Stimulated activated CD4-positive, alpha-beta T cell treated with anti-CD3 and anti-CD28 coated beads, Interleukin-1b, Interleukin-23, amount 100 ng/mL, for 24 hours (primary cell): ENCODE data around the gene PRR29.
"Not testable (repeated sequence)": the region's sequence is repeated elsewhere in the genome, so short reads cannot be mapped to it uniquely, and the experiment has no call there.

ENCODE experiments used
- DNase-seq, 4 experiments: peaks; one replicate each; pipeline ENCODE4 v3.0.0-alpha.2; 2020; ENCODE audit warnings: low read depth in 4 of 4, low spot score in 1 of 4

PRR29 gene

DNA sequence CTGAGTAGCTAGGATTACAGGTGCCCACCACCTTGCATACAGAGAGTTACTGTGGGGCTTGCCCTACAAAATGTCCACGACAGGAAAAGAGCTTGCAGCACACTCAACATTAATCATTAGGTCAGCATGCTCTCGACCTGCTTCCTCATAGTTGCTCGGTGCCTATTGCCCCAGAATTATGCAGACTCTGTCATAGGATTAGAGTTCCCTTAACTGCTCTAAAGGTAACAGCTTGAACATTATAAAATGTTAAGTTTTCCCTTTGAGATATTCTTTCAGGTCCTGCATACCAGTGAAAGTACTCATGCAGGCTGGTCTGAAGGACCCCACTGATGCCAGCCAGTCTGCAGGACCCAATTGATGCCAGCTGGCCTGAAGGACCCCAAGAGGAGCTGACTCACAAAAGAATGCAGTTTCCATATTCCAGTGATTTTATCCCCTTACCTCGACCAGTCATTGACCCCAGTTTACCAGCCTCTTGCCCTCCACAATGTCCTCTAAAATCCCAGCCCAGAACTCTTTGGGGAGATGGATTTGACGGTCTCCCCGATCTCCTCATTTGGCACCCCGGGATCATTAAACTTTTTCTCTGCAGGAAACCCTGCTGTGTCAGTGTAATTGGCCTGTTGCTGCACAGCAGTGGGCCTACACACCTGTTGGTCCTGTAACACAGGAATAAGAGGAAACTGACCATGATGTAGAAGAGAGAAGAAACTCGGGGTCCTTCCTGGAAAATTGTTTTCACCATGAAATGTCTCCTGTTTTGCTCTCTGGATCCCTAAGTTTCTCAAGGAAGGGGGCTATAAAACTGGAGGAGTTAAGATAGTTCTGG, 11.6 kb downstream of the PRR29 start:
- no peak for DNase-seq

DNA sequence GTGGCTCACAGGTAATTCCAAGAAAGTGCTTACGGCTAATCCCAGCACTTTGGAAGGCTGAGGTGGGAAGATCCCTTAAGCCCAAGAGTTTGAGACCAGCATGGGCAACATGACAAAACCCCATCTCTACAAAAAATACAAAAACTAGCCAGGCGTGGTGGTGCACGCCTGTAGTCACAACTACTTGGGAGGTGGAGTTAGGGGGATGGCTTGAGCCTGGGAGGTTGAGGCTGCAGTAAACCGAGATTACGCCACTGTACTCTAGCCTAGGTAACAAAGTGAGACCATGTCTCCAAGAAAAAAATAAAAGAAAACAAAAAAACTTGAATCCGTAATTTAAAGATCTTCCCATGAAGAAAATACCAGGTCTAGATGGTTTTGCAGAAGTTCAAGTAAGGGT, 17.3 kb downstream of the PRR29 start:
- DNase-seq: no peak

DNA sequence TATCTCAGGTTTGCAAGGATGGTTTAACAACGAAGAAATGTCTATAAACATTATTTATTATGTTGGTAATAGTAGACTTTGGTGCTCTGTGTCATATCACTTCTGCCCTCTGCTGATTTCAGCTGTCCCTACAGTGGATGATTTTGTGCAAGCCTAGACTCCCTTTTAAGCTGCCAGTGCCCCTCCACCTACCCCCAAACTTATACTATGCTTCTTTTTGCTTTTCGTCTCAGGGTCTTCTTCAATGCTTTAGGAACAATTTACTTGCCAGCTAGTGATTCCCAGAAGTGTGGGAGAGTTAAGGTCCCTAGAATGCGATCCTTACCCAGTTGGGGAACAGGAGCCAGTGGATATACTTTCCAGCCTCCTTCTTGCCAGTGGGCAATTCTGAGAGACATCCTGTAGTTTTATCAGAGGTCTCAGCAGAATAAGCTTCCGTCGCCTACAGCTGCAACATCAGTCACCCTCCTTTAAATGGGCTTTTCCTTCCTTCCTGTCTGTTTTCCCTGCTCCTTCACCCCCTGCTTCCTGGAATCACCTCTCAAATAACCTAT, 18.2 kb downstream of the PRR29 start:
- DNase-seq: no peak

DNA sequence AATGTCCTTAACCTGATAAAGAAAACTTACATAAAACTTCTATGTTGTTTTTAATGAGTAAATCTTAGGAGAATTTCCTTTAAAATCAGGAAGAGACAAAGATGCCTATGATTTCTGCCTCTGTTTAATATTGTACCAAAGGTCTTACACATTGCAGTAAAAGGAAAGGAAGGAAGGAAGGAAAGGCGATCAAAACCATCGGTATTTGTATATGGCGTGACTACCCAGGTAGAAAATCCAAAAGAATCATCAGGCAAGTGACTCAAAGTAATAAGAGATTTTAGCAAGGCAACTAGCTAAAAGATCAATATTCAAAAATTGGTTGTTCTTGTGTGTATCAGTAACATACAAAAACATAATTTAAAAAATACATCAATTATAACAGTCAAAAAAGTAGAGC, 18.8 kb downstream of the PRR29 start:
- no peak for DNase-seq

DNA sequence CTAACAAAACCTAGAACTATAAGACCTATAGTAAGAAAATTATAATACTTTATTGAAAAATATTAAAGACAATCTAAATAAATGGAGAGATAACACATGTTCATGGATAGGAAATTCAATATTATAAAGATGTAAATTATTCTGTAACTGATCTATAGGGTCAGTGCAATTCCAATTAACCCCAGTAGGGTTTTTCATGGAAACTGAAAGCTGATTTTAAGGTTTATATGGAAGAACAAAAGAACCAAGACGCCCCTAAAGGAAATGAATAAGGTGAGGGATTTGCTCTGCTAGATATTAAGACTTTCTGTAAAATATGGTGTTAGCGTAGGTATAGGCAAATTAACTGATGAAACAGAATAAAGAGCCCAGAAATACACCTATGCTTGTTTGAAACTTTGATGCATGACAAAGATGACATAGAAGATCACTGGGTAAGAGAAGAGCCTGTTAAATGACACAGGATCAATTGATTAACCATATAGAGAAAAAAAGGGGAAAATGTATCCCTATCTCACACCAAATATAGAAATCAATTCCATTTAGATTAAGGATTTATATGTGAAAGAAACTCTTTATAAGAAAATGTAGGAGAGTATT, 19.3 kb downstream of the PRR29 start:
- no peak for DNase-seq

DNA sequence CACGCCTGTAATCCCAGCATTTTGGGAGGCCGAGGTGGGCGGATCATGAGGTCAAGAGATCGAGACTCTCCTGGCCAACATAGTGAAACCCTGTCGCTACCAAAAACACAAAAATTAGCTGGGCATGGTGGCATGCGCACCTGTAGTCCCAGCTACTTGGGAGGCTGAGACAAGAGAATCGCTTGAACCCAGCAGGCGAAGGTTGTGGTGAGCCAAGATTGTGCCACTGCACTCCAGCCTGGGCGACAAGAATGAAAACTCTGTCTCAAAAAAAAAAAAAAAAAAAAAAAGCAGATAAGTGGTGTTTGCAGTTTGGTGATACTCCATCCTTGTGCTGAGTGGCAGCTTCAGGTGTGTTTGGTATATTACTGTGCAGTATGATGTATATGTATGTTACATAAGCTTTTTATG, 21.4 kb downstream of the PRR29 start:
- DNase-seq: not testable (repeated sequence)

DNA sequence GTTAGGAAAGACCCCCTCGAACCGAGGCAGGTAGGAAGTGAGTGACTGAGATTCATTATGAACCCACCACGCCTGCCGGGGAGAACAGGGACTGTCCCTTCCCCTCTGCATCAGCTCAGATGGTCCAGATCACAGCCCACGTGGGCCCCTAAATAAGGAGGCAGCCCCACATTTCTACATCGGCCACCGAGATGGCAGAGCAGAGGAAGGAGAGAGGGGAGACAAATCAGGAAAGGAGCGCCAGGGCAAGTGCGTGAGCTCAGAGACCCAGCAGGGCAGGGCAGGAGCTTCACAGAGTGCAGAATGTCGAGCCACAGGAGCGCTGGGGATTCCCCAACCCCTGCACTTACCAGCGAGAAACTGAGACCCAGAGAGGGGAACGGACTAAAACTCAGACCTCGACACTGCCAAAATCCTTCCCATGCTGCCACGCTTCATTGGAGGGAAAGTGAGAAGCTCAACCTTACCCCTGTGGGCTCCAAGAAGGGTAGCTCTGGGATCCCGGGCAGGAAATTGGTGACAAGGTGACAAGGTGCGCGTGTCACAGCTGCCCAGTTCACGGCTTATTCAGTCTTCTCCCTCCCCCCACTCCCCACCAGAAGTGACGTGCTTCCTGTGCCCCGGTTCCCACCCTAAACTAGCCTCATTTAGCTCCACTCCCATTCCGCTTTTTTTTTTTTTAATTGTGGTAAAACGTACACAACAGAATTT, 22.1 kb downstream of the PRR29 start, which contains the start of gene ICAM2:
ICAM2 (minus strand) TSS at position 578 of the 711 bp plus-strand sequence. CDS start 13,942 bp downstream, outside the sequence.
- peak; percentile 61 to 78 (median 66) for DNase-seq

DNA sequence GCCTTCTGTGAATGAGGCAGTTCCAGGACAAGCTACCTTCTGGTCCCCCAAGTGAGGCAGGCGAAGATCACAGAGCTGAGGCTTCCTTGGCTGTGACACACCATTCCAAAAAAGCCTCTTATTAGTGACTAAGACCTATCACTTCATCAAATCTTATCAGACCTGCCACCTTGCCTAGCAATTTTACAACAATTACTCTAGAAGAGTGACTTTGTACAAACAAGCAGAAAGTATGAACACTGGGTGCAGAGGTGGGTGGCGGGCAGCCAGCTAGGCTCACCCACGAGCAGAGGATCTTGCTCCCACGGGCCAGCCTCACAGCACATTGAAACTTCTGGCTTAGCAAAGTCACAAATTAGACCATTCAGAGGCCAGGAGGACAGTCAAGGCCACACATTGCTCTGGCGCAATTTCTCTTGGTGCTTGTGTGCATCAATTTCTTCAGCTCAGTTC, 24.5 kb downstream of the PRR29 start:
- no peak for DNase-seq

DNA sequence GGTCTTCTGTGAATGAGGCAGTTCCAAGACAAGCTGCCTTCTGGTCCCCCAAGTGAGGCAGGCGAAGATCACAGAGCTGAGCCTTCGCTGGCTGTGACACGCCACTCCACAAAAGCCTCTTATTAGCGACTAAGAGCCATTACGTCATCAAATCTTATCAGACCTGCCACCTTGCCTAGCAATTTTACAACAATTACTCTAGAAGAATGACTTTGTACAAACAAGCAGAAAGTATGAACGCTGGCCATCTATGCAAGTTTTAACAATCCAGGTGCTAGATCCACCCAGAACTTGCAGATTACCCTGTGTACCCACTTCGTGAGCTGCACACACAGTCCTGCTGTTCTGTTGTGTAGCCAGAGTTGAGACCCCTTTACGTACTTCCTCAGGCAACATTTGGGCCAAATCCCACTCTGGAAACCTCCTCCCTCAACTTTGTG, 26.1 kb downstream of the PRR29 start:
- DNase-seq: no peak

DNA sequence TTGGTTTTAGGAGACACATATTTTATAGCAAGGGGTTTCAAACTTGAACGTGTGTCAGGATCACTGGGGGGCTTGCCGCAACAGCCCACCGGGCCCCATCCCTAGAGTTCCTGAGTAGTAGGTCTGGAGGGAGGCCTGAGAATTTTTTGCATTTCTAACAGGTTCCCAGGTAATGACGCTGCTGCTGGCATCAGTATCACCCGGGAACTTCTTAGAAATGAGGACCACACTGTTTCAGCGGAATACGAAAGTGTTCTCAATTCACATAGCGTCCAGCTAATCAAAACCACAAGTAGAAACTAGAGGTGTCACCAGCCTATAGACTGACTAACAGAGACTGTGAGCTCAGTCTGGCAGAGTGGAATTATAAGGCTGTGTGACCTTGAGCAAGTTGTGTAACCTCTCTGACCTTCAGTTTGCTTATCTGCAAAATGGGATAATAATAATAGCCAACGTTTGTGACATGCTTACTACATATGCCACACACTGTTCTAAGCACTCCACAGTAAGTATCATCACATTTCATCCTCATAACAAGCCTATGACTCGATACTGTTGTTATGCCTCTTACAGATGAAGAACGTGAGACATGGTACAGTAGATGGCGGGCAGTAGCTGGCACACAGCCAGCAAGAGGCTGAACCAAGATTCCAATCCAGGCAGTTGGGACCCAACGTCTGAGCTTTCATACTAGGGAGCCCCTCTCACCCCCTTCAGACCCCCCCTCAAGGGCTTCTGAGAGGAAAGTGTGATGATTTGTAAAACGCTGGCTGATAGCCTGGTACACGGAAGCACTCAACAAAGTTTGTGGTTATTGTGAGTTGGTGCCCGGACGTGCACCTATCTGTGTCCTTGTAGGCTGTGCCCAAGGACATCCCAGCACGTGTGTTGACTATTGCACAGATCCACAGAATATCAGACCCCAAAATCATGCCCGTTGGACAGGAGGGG, 26.9 kb downstream of the PRR29 start:
- DNase-seq: peak in 1 of 4 experiments; percentile 26

DNA sequence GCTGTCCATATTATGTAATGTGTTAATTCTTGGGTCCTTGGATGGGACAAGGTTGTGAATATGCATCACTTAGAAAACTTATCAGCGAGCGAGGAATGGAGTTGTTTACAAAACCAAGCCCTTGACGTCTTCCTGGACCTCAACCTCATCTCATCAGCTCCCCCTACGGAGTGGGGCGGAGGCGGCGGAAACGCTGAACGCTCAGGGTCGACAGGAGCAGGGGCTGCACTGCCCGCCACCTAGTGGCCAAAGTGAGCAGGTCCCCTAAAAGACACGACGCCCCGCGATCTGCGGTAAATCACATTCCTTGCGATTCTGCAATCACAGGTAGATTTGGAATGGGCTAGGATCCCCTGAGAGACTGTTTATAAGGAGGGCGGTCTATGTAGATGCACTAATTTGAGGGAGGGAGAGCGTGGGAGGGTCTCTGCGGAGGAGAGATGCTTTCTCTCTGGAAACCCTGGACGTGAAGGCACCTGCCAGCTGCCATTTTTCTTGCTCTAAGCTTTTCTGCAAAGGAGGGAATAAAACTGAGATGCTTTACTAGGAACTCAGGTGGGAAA, 27.7 kb downstream of the PRR29 start:
- peak; percentile 66 to 83 (median 76) for DNase-seq

DNA sequence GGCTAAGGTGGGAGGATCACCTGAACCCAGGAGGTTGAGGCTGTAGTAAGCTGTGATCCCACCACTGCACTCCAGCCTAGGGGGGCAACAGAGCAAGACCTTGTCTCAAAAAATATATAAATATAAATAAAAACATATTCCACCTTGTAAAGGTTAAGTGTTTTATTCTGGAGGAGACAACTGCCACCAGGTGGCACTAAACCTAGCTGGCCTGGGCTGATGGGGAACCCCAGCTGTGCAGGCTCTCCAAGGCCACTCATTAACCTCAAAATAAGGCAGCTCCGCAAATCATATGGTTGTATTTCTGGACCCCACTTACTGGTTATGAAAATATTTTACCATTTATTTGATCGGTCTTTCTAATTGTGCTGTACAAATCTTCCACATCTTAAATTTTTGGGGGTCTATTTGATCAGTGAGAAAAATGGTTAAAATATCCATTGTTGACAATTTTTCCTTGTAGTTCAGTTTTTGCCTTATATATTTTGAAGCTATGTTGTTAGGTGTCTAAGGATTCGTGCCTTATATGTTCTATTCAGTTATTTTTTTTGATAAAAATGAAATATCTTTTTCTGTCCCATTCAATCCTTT, 30.8 kb downstream of the PRR29 start:
- peak; percentile 44 to 59 (median 49) for DNase-seq

DNA sequence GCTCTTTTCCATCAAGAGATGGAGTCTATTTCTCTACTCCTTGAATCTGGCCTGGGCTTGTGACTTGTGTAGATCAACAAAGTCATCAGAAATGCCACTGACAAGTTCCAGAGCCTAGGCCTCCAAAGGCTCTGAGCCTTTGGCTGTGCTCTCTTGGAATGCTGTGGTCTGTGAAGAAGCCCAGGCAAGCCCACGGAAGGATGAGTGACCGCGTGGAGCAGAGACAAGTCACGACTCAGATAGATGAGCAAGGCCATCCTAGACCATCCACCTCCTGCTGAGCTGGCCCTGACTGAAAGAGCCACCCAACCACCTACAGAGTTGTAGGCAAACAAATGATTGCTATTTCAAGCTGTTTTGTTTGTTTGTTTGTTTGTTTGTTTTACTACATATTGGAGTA, 33.9 kb downstream of the PRR29 start:
- DNase-seq: no peak

DNA sequence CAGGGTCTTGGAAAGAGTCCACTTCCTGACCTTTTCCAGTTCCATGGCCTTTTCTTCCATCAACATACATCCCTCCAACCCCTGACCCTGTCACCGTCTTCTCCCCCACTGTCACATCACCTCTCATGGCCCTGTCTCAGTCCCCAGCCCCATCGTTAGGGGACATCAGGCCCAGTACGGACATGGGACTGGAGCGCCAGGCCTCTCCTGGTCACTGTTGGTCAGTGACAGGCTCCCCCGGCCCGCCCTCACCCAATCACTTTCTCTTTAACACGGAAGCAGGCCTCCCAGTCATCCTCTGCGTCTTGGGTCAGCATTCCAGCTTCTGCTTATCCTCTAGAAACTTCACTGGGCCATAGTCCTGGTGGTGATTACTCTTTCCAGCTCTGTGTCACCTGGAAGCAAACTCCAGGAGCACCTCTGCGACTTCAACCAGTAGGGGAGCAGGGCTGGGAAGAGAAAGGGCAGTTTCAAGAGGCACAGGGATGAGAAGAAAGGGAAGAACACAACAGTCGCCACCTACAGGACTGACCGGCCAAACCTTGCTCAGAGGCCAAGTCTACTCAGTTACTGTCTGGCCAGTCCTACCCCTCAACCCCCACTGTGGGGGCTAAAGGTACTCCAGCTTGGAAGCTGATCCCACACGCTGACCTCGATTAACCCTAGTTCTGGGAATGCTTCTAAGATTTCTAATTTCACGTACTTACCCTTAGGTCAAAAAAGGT, 38.2 kb downstream of the PRR29 start:
- no peak for DNase-seq

DNA sequence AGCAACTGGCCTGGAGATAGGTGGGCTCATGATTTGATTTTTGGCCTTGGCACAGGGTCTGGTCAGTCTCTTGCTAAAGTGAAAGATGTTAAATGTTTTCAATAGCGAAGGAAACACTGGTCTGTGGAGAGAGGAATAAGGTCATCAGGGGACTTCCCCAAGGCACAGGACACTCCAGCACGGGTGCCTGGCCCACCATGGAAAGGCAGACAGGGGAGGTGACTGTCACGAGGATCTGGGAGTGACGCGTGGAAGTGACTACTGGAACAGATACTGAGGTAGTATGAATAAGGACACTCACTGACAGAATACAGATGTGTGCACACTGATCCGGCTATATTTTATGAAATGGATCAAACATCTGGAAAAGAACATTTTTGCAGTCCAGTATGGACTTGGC, 39.0 kb downstream of the PRR29 start:
- no peak for DNase-seq

DNA sequence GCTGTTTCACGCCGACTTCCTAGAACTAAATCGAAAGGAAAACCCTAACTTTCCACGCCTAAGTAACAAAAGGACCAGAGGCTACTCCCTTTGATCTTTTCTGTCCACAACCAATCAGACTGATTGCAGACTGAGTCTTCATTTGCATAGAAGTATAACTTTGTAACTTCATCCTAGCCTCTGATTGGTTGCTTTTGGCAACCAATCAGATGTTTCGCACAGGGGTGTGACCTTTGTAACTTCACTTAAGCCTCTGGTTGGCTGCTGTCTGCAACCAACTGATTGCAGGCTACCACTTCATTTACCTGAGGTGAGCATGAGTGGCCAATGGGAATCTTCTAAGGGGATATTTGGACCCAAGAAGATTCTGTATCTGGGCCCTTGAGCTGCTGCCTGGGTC, 39.7 kb downstream of the PRR29 start:
- DNase-seq: no peak

DNA sequence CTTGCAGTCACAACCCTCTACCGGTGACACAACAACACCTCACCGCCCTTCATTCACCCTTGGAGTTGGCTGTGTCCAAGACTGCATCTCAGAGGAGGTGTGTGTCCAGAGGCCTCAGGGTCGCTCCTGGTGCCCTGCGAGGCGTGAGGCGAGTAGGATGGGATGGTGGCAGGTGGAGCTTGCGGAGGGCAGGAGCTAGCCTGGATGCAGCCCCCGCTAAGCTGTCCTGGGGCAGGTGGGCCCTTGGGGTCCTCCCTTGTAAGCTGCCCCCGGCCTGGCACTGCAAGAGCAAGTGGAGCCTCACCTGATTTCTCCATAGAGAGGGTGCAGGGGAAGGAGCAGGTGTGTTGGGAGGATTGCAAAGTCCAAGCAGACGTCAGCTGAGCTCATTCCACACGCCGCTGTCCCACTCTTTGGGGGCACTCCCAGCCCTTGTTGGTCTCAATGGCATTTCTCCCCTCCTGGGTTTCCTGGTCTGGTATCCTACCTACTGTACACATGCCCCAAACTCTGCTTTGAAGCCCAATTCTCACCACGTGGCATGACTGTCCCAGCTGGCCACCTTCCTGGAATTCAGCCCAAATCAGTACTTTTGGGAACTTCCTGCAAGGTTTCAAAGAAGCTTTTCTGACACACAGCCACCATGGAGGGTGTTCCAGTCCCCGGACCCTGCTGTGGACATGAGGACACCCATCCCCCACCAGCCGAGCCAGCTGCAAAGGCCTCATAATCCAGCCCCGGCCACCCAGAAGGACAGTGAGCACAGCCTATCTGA, 40.4 kb downstream of the PRR29 start:
- DNase-seq: no peak

DNA sequence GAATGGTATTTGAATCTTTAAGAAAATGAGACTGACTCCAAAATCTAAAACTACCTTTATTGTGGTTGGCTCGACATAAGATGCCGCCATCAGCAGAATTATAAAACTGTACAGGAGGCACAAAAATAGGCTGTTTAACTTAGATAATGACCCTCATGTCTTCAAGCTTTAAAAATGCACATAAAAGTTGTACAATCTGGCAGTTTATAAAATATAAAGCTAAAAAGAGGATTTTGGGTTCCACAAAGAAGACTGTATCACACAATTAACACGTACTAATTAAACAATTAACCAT, 40.9 kb downstream of the PRR29 start:
- DNase-seq: no peak
